Suprapubic skin (tissue), 4 donors: Measurements from ENCODE around the gene LRIG1. TPM values are rescaled to one million over a fixed set of nuclear protein-coding genes. Genes with fewer than 3 reads are reported as not detected.

Experiments
- DNase-seq, 2 donors: peaks; one replicate each; pipeline ENCODE4 v3.0.0-alpha.2; 2019; ENCODE audit warnings: low spot score in 2 of 2
- H3K27ac ChIP-seq: fragments of 200-600 bp; sonication (generic); one replicate; pipeline ENCODE4 v1.5.1; 2019
- H3K27me3 ChIP-seq: fragments of 200-600 bp; sonication (generic); one replicate; pipeline ENCODE4 v1.5.1; 2019
- H3K36me3 ChIP-seq: fragments of 200-600 bp; sonication (generic); one replicate; pipeline ENCODE4 v1.5.1; 2019
- H3K4me1 ChIP-seq: fragments of 200-600 bp; sonication (generic); one replicate; pipeline ENCODE4 v1.5.1; 2019
- H3K4me3 ChIP-seq: fragments of 200-600 bp; sonication (generic); one replicate; pipeline ENCODE4 v1.5.1; 2019; ENCODE audit warnings: mild to moderate bottlenecking
- H3K9me3 ChIP-seq: fragments of 200-600 bp; sonication (generic); one replicate; pipeline ENCODE4 v1.5.1; 2019
- EP300 ChIP-seq: sonication (generic); formaldehyde crosslinking; IDR thresholded peaks from one replicate; pipeline ENCODE4 v1.6.1; 2017; ENCODE audit warnings: antibody characterized with exemption
- POLR2A ChIP-seq, 2 donors: fragments of 450-650 bp; IDR thresholded peaks; one replicate each; pipeline ENCODE4 v1.6.1; 2017; ENCODE audit warnings: antibody characterized with exemption in 2 of 2, mild to moderate bottlenecking in 2 of 2, moderate library complexity in 2 of 2
- POLR2AphosphoS5 ChIP-seq, 3 donors: sonication (generic); formaldehyde crosslinking; IDR thresholded peaks; one replicate each; pipeline ENCODE4 v1.6.1; 2017; ENCODE audit warnings: antibody characterized with exemption in 3 of 3
- WGBS: methylation state at CpG from one replicate; pipeline ENCODE4 v1.1.5; 2018; 5-methylcytosine and 5-hydroxymethylcytosine counted together
- total RNA-seq, 4 donors: library from RNA; depleted of rRNA; stranded (reverse); fragments of >200 nt; gene quantifications; one replicate each; pipeline ENCODE4 v1.1.0, GENCODE V29; 2016
- TF ChIP-seq, protein P1 (sequence below), 2 donors: fragments of 200-600 bp in 1 of 2; fragments of 450-650 bp in 1 of 2; sonication (generic) in 1 of 2; IDR thresholded peaks; one replicate each; pipeline ENCODE4 v1.5.1; 2016 to 2019; ENCODE audit warnings: antibody characterized with exemption in 2 of 2, mild to moderate bottlenecking in 1 of 2, moderate library complexity in 1 of 2

LRIG1 gene
- total RNA-seq, 4 donors from 2014 or later = 69.1 to 88.0 (median 78.9) TPM

DNA sequence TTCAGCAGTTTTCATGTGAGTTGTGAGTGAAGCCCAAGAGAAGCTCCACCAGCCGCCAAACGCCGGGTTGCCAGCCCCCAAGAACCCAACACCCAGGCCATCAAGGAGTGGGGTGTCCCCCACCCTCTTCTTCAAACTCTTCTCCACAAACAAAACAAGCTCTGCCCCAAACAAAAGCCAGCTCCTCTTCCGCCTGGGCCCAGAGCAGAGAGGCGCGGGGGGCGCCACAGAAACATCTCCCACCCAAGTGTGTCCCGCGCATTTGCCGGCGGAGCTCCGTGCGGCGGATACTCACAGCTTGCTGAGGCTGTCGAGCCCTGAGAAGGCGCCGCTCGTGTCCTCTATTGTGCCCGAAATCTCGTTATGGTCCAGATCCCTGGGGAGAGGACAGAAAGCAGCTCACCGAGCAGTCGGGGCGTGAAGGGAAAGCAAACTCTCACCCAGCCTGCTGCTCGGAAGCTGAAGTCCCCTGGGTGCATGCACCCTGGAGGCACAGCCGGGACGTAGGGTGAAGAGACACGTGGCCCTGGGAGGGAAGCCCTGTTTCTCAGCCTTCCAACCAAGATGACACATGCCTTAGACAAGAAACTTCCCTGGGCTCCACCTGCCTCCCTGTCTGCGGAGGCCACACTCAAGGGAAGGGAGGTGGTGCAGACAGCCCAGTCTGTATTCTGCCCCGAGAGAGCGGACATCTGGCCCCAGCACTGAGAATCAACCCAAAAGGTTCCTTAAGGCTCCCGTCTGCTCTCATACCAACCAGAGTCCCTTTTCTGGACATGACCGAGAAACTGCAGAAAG is 95.7 kb downstream of the LRIG1 start:
- H3K9me3 ChIP-seq = no peaks in the 10 kb centered on the region
- no peak overlapping the region for H3K27ac ChIP-seq
- 87% methylated on average over 4 of the region's 32 CpGs for WGBS
- DNase-seq = peak in 1 of 2 donors; percentile 48
- no peak overlapping the region for H3K4me3 ChIP-seq
- peaks cover 30% of the 10 kb centered on the region for H3K4me1 ChIP-seq
- no peaks in the 10 kb centered on the region for H3K27me3 ChIP-seq
- peaks cover 50% of the 10 kb centered on the region for H3K36me3 ChIP-seq
- TF ChIP-seq, protein P1, sequence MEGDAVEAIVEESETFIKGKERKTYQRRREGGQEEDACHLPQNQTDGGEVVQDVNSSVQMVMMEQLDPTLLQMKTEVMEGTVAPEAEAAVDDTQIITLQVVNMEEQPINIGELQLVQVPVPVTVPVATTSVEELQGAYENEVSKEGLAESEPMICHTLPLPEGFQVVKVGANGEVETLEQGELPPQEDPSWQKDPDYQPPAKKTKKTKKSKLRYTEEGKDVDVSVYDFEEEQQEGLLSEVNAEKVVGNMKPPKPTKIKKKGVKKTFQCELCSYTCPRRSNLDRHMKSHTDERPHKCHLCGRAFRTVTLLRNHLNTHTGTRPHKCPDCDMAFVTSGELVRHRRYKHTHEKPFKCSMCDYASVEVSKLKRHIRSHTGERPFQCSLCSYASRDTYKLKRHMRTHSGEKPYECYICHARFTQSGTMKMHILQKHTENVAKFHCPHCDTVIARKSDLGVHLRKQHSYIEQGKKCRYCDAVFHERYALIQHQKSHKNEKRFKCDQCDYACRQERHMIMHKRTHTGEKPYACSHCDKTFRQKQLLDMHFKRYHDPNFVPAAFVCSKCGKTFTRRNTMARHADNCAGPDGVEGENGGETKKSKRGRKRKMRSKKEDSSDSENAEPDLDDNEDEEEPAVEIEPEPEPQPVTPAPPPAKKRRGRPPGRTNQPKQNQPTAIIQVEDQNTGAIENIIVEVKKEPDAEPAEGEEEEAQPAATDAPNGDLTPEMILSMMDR (IDR thresholded peaks at IDR 0.05) = no peak
- TF ChIP-seq POLR2AphosphoS5 (IDR thresholded peaks at IDR 0.05) = no peak
- no peak for TF ChIP-seq EP300
- no peak for TF ChIP-seq POLR2A (IDR thresholded peaks at IDR 0.05)

DNA sequence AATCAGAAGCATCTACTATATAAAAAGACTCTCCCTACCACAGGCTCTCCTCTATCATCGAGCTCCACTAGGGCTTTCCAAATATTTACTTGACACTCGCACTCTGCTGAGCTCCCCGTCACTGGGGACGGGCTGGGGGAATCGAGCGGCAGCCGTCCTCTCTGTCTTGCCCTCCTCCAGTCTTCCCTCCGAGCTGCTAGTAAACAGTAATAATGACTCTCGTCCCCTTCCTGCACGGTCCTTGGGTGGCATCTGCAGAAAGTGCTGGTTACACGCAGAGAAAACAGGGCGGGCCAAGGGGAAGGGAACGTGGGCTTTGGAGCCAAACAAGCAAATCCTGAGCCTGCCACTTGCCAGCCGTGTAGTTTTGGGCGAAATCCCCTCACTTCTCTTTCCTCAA is 96.6 kb downstream of the LRIG1 start:
- Histone ChIP-seq H3K27ac (no peak overlapping the region), H3K9me3 (no peaks in the 10 kb centered on the region), H3K4me3 (no peak overlapping the region), H3K4me1 (peaks cover 30% of the 10 kb centered on the region), H3K27me3 (no peaks in the 10 kb centered on the region), H3K36me3 (peaks cover 41% of the 10 kb centered on the region)
- no peak for TF ChIP-seq POLR2AphosphoS5 (IDR thresholded peaks at IDR 0.05)
- TF ChIP-seq, protein P1 (IDR thresholded peaks at IDR 0.05) = no peak
- 74% methylated on average over 15 of the region's 15 CpGs for WGBS
- peak in 1 of 2 donors; percentile 52 for DNase-seq

DNA sequence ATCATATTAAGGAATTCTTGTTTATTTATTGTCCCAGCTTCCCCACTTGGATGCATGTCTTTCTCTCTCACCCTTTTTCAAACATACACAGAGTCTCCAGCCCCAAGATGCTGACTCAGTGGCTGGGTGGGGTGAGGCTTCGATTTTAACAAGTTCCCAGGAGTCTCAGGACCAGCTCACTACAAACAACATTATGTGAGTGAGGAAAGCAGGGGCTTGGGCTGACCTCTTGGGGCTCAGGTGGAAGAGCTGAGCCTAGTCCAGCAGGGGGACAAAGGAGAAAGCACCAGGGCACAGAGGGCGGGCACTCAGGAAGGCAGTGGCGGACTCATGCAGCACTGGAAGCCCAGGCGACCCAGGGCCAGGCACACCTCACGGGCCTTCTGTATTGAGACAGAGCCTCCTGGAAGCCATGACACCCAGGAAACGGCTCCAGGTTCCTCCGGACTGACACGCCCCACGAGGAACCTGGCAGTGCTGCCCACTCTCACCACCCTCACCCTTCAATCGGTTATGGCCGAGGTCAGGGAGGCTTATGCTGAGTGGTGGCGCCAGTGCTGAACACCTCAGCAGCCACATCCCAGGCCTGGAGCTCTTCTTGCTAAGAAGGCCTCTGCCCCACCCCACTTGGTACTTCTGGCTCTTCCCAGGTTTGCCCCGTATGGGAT is 97.4 kb downstream of the LRIG1 start:
- H3K9me3 ChIP-seq = no peaks in the 10 kb centered on the region
- peaks cover 40% of the 10 kb centered on the region for H3K36me3 ChIP-seq
- no peaks in the 10 kb centered on the region for H3K27me3 ChIP-seq
- no peak overlapping the region for H3K27ac ChIP-seq
- H3K4me3 ChIP-seq = no peak overlapping the region
- no peak for DNase-seq
- TF ChIP-seq, protein P1 (IDR thresholded peaks at IDR 0.05) = no peak
- TF ChIP-seq EP300 = no peak
- WGBS = 69% methylated on average over 13 of the region's 13 CpGs
- H3K4me1 ChIP-seq = peaks cover 30% of the 10 kb centered on the region

DNA sequence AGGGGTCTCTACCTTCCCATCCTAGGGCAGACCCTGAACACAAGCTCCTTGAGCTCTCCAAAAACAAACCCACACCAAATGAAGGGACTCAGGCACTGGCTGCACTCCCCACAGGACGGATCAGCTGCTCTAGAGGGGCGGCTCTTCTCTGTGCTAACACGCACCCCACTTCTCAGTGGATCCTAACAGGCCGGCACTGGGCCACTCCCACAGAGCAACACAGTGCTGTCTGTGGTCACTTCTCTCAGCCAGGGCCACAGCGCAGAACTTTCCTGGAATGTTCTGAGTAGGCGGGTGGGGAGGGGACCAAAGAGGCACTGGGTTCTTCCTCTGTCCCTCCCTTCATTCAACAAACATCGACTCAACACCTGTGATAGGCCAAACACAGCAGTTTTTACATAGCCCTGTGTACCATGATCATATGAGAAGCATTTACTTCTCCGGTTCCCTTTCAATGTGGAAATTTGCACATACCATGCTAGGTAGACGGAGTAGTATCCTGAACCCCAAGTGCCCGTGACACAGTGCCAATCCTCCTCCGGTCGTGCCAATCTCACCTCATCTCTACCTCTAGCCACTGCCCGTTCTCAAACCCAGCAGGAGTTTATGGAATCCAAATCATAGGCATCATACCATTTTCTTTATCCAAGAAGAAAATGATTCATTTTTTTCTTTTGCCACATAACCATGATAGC is 98.1 kb downstream of the LRIG1 start:
- Histone ChIP-seq H3K9me3 (no peaks in the 10 kb centered on the region), H3K4me1 (peaks cover 32% of the 10 kb centered on the region), H3K4me3 (no peak overlapping the region), H3K27me3 (no peaks in the 10 kb centered on the region), H3K36me3 (peaks cover 40% of the 10 kb centered on the region), H3K27ac (no peak overlapping the region)
- 75% methylated on average over 11 of the region's 13 CpGs for WGBS
- DNase-seq = no peak
- TF ChIP-seq POLR2AphosphoS5 (IDR thresholded peaks at IDR 0.05) (no peak), POLR2A (IDR thresholded peaks at IDR 0.05) (no peak)
- TF ChIP-seq, protein P1 (IDR thresholded peaks at IDR 0.05) = no peak
